WTC11 (cell line): Measurements from ENCODE around the gene MPHOSPH6. TPM values are rescaled to one million over a fixed set of nuclear protein-coding genes. Genes with fewer than 3 reads are reported as not detected.

Experiments
- ATAC-seq: fragments of 200-7000 bp; cut with Tn5 transposase; 2 replicates; pipeline ENCODE4 v1.10.0; 2021; ENCODE audit warnings: mild to moderate bottlenecking, moderate library complexity
- CTCF ChIA-PET: fragments of 300-600 bp; sonication (Branson Sonifier 250); formaldehyde crosslinking; loops from one replicate; lab custom pipeline; 2021; ENCODE audit warnings: antibody characterized with exemption; lab: Charles Lee
- POLR2A ChIA-PET: fragments of 350-600 bp; sonication (Branson Sonifier 250); formaldehyde crosslinking; loops from one replicate; lab custom pipeline; 2021; ENCODE audit warnings: antibody characterized with exemption; lab: Charles Lee
- DNase-seq: peaks from one replicate; pipeline ENCODE4 v3.0.0; 2021; ENCODE audit warnings: low spot score
- H3K27ac Mint-ChIP-seq: 2 replicates; pipeline ENCODE4 v1.8.0; 2021; ENCODE audit warnings: mixed read lengths
- H3K27me3 Mint-ChIP-seq: 2 replicates; pipeline ENCODE4 v1.8.0; 2021; ENCODE audit warnings: low read depth, mild to moderate bottlenecking, moderate library complexity, mixed read lengths
- H3K36me3 Mint-ChIP-seq: 2 replicates; pipeline ENCODE4 v1.8.0; 2021; ENCODE audit warnings: mixed read lengths
- H3K4me1 Mint-ChIP-seq: 2 replicates; pipeline ENCODE4 v1.8.0; 2022; ENCODE audit warnings: mixed read lengths
- H3K4me3 Mint-ChIP-seq: 2 replicates; pipeline ENCODE4 v1.8.0; 2021; ENCODE audit warnings: mild to moderate bottlenecking, moderate library complexity, mixed read lengths
- H3K9me3 Mint-ChIP-seq: 2 replicates; pipeline ENCODE4 v1.8.0; 2021; ENCODE audit warnings: mixed read lengths
- E2F1 ChIP-seq: sonication (generic); formaldehyde crosslinking; IDR thresholded peaks from 2 replicates; pipeline ENCODE4 v1.8.0; 2022; ENCODE audit warnings: mild to moderate bottlenecking, missing genetic modification reagents
- E2F5 ChIP-seq: sonication (generic); formaldehyde crosslinking; IDR thresholded peaks from 2 replicates; pipeline ENCODE4 v1.8.1; 2022; ENCODE audit warnings: mild to moderate bottlenecking, moderate library complexity, missing genetic modification reagents
- ESRRA ChIP-seq: sonication (generic); formaldehyde crosslinking; IDR thresholded peaks from 2 replicates; pipeline ENCODE4 v1.8.1; 2022; ENCODE audit warnings: mild to moderate bottlenecking, missing genetic modification reagents, borderline replicate concordance
- FOXP1 ChIP-seq: sonication (generic); formaldehyde crosslinking; IDR thresholded peaks from 2 replicates; pipeline ENCODE4 v1.8.0; 2022; ENCODE audit warnings: missing genetic modification reagents, mild to moderate bottlenecking, moderate library complexity, borderline replicate concordance
- NFE2L1 ChIP-seq: sonication (generic); formaldehyde crosslinking; IDR thresholded peaks from 2 replicates; pipeline ENCODE4 v1.8.1; 2023; ENCODE audit warnings: missing genetic modification reagents
- NR3C1 ChIP-seq: sonication (generic); formaldehyde crosslinking; conservative IDR thresholded peaks from 2 replicates; pipeline ENCODE4 v1.8.1; 2023; ENCODE audit warnings: low read depth, mild to moderate bottlenecking, missing genetic modification reagents
- RELA ChIP-seq: sonication (generic); formaldehyde crosslinking; IDR thresholded peaks from 2 replicates; pipeline ENCODE4 v1.8.1; 2022; ENCODE audit warnings: missing genetic modification reagents, mild to moderate bottlenecking, borderline replicate concordance
- TEAD1 ChIP-seq: sonication (generic); formaldehyde crosslinking; IDR thresholded peaks from 2 replicates; pipeline ENCODE4 v1.8.0; 2022; ENCODE audit warnings: mild to moderate bottlenecking, missing genetic modification reagents
- ZNF219 ChIP-seq: sonication (generic); formaldehyde crosslinking; IDR thresholded peaks from 2 replicates; pipeline ENCODE4 v1.8.0; 2023; ENCODE audit warnings: missing genetic modification reagents, mild to moderate bottlenecking, borderline replicate concordance
- ZNF263 ChIP-seq: sonication (generic); formaldehyde crosslinking; IDR thresholded peaks from 2 replicates; pipeline ENCODE4 v1.8.1; 2022; ENCODE audit warnings: low read depth, mild to moderate bottlenecking, moderate library complexity, missing genetic modification reagents
- ZNF671 ChIP-seq: fragments of 250-450 bp; sonication (Bioruptor Pico); IDR thresholded peaks from 2 replicates; pipeline ENCODE4 v1.8.0; 2021; ENCODE audit warnings: mild to moderate bottlenecking
- total RNA-seq: library from RNA; stranded (reverse); gene quantifications from 3 replicates; pipeline ENCODE4 v1.2.3, GENCODE V29; 2021
- TF ChIP-seq, protein P1 (sequence below): sonication (generic); formaldehyde crosslinking; IDR thresholded peaks from 2 replicates; pipeline ENCODE4 v1.8.1; 2022; ENCODE audit warnings: low read depth, mild to moderate bottlenecking, moderate library complexity, missing genetic modification reagents, borderline replicate concordance
- TF ChIP-seq, protein P2 (sequence below): sonication (generic); formaldehyde crosslinking; IDR thresholded peaks from 2 replicates; pipeline ENCODE4 v1.8.0; 2022; ENCODE audit warnings: mild to moderate bottlenecking, missing genetic modification reagents
- TF ChIP-seq, protein P3 (sequence below): sonication (generic); formaldehyde crosslinking; IDR thresholded peaks from 2 replicates; pipeline ENCODE4 v1.8.1; 2022; ENCODE audit warnings: low read depth, missing genetic modification reagents, borderline replicate concordance
- TF ChIP-seq, protein P4 (sequence below): sonication (generic); formaldehyde crosslinking; IDR thresholded peaks from 2 replicates; pipeline ENCODE4 v1.8.0; 2022; ENCODE audit warnings: mild to moderate bottlenecking, missing genetic modification reagents
- TF ChIP-seq, protein P5 (sequence below): fragments of 250-450 bp; sonication (Bioruptor Pico); IDR thresholded peaks from 2 replicates; pipeline ENCODE4 v1.8.0; 2021; ENCODE audit warnings: mild to moderate bottlenecking
- TF ChIP-seq, protein P6 (sequence below): sonication (generic); formaldehyde crosslinking; conservative IDR thresholded peaks from 2 replicates; pipeline ENCODE4 v1.8.1; 2023; ENCODE audit warnings: mild to moderate bottlenecking, low read depth, missing genetic modification reagents, moderate library complexity

MPHOSPH6 gene
- total RNA-seq, 1 experiment from 2014 or later = 30.8 TPM

GRCh38 chr16:82177555-82177954 is 7.5 kb upstream of the MPHOSPH6 start (continued):
- TF ChIP-seq, protein P1, sequence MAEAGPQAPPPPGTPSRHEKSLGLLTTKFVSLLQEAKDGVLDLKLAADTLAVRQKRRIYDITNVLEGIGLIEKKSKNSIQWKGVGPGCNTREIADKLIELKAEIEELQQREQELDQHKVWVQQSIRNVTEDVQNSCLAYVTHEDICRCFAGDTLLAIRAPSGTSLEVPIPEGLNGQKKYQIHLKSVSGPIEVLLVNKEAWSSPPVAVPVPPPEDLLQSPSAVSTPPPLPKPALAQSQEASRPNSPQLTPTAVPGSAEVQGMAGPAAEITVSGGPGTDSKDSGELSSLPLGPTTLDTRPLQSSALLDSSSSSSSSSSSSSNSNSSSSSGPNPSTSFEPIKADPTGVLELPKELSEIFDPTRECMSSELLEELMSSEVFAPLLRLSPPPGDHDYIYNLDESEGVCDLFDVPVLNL (CRISPR knock-in tag) = no peak
- TF ChIP-seq ZNF263 (CRISPR knock-in tag) (no peak), E2F1 (CRISPR knock-in tag) (no peak), FOXP1 (CRISPR knock-in tag) (no peak), TEAD1 (no peak), ZNF219 (CRISPR knock-in tag) (no peak), NR3C1 (CRISPR knock-in tag) (no peak)
- TF ChIP-seq, protein P2, sequence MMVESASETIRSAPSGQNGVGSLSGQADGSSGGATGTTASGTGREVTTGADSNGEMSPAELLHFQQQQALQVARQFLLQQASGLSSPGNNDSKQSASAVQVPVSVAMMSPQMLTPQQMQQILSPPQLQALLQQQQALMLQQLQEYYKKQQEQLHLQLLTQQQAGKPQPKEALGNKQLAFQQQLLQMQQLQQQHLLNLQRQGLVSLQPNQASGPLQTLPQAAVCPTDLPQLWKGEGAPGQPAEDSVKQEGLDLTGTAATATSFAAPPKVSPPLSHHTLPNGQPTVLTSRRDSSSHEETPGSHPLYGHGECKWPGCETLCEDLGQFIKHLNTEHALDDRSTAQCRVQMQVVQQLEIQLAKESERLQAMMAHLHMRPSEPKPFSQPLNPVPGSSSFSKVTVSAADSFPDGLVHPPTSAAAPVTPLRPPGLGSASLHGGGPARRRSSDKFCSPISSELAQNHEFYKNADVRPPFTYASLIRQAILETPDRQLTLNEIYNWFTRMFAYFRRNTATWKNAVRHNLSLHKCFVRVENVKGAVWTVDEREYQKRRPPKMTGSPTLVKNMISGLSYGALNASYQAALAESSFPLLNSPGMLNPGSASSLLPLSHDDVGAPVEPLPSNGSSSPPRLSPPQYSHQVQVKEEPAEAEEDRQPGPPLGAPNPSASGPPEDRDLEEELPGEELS (CRISPR knock-in tag) = no peak
- TF ChIP-seq, protein P3, sequence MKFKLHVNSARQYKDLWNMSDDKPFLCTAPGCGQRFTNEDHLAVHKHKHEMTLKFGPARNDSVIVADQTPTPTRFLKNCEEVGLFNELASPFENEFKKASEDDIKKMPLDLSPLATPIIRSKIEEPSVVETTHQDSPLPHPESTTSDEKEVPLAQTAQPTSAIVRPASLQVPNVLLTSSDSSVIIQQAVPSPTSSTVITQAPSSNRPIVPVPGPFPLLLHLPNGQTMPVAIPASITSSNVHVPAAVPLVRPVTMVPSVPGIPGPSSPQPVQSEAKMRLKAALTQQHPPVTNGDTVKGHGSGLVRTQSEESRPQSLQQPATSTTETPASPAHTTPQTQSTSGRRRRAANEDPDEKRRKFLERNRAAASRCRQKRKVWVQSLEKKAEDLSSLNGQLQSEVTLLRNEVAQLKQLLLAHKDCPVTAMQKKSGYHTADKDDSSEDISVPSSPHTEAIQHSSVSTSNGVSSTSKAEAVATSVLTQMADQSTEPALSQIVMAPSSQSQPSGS = no peak
- TF ChIP-seq, protein P4, sequence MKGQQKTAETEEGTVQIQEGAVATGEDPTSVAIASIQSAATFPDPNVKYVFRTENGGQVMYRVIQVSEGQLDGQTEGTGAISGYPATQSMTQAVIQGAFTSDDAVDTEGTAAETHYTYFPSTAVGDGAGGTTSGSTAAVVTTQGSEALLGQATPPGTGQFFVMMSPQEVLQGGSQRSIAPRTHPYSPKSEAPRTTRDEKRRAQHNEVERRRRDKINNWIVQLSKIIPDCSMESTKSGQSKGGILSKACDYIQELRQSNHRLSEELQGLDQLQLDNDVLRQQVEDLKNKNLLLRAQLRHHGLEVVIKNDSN (CRISPR knock-in tag) = no peak
- TF ChIP-seq, protein P5, sequence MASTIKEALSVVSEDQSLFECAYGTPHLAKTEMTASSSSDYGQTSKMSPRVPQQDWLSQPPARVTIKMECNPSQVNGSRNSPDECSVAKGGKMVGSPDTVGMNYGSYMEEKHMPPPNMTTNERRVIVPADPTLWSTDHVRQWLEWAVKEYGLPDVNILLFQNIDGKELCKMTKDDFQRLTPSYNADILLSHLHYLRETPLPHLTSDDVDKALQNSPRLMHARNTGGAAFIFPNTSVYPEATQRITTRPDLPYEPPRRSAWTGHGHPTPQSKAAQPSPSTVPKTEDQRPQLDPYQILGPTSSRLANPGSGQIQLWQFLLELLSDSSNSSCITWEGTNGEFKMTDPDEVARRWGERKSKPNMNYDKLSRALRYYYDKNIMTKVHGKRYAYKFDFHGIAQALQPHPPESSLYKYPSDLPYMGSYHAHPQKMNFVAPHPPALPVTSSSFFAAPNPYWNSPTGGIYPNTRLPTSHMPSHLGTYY (CRISPR knock-in tag) = no peak

- no peak for DNase-seq
- Mint-ChIP-seq H3K27me3 (peaks cover 18% of the 10 kb centered on the region), H3K9me3 (no peaks in the 10 kb centered on the region), H3K36me3 (no peaks in the 10 kb centered on the region), H3K27ac (no peak overlapping the region), H3K4me3 (no peak overlapping the region), H3K4me1 (no peaks in the 10 kb centered on the region)
- ChIA-PET POLR2A (no interaction called here), CTCF (no interaction called here)
- TF ChIP-seq ZNF671 (CRISPR knock-in tag) = no peak
- TF ChIP-seq ESRRA (CRISPR knock-in tag) = no peak
- TF ChIP-seq RELA (CRISPR knock-in tag) = no peak
- TF ChIP-seq, protein P6, sequence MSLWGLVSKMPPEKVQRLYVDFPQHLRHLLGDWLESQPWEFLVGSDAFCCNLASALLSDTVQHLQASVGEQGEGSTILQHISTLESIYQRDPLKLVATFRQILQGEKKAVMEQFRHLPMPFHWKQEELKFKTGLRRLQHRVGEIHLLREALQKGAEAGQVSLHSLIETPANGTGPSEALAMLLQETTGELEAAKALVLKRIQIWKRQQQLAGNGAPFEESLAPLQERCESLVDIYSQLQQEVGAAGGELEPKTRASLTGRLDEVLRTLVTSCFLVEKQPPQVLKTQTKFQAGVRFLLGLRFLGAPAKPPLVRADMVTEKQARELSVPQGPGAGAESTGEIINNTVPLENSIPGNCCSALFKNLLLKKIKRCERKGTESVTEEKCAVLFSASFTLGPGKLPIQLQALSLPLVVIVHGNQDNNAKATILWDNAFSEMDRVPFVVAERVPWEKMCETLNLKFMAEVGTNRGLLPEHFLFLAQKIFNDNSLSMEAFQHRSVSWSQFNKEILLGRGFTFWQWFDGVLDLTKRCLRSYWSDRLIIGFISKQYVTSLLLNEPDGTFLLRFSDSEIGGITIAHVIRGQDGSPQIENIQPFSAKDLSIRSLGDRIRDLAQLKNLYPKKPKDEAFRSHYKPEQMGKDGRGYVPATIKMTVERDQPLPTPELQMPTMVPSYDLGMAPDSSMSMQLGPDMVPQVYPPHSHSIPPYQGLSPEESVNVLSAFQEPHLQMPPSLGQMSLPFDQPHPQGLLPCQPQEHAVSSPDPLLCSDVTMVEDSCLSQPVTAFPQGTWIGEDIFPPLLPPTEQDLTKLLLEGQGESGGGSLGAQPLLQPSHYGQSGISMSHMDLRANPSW (CRISPR knock-in tag) = no peak
- no peak for TF ChIP-seq NR3C1 (CRISPR knock-in tag)
- TF ChIP-seq NFE2L1 = no peak
- TF ChIP-seq E2F5 (CRISPR knock-in tag) = no peak
- no peak for ATAC-seq
Measured at GRCh38 chr16:82176204-82176603, 6.2 kb upstream of the MPHOSPH6 start.
